Right forelimb (tissue), 1 donor: ENCODE results near the gene SMOC2.

Source experiments
- DNase-seq: peaks from one replicate; pipeline ENCODE4 v3.0.0-alpha.2; 2018

Gene SMOC2

DNA sequence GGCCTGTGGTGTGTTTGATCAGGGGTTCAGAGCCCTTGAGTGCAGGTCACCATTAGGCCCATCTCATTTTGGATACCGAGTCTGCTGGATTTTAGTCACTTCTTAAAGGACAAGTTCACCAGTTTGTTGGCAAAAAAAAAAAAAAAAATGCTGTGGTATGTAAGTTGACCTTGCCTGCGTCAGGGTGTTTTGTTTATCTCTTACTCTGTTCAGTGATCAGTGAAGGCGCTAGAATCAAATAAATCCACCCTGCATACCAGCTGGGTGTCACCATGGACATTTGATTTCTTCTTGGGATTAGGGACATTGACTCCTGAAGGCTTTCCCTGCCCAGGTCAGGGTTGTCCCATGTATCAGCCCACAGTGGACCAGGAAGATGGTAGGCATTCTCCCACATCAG lies 6.7 kb downstream of the SMOC2 start:
- DNase-seq = no peak

GRCh38 chr6:168448243-168448855 lies 7.4 kb downstream of the SMOC2 start:
- no peak for DNase-seq

DNA sequence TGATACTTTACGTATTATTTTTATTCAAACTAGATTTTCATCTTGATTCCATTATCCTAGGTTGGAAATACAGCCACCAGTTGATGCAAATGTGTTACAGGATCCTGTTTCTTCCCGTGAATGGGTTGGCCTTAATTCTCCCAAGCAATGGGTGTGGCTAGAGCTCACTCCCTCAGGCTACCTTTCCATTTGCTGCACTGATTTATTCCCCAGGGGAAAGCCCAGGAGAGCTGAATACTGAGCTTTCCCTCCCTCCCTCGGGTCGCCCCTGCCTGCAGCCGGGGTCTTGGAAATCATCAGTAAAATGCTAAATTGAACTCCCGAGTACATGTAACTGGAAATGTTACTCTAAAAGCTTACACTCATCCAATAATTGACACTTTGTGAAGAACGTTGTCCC lies 9.9 kb downstream of the SMOC2 start:
- no peak for DNase-seq

GRCh38 chr6:168451805-168452517 lies 11.0 kb downstream of the SMOC2 start:
- DNase-seq = no peak

GRCh38 chr6:168452685-168453377 lies 11.8 kb downstream of the SMOC2 start:
- DNase-seq = peak; percentile 52

- no peak for DNase-seq
Measured at GRCh38 chr6:168455847-168456530, 15.0 kb downstream of the SMOC2 start.

DNA sequence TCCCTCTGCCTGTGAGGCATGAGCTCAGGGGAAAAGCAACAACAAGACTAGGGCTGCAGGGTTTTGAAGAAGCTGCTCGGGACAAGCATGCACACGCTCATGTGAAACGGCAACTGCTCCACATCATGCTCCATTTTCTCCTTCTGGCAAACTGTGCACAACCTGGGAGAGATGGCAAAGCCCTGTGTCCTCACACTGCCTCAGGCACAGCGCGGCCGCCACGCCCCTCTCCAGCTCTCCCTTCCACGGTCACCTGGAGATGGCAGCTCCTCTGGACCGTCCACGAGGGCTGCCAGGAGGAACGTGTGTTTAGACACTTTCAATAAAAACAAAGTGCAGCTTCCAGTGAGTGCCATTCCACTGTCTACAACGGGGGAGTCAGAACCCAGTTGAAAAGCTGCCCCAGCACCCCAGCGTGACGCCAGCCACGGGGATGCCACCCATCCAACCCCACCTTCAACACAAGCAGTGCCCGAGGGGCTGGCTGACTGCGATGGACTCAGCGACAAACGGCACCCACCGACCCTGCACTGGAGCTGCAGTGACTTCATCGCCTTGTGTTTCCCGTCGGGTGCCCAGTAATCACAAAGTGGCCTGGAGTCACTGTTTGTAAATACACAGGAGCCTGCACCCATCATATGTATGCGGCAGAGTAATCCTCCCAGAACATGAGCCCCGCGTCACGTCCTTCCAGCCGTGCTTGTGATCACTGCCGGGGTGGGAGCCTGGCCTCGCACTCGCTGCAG lies 16.1 kb downstream of the SMOC2 start:
- no peak for DNase-seq

- DNase-seq = no peak
Measured at GRCh38 chr6:168457653-168457934, 16.6 kb downstream of the SMOC2 start.

DNA sequence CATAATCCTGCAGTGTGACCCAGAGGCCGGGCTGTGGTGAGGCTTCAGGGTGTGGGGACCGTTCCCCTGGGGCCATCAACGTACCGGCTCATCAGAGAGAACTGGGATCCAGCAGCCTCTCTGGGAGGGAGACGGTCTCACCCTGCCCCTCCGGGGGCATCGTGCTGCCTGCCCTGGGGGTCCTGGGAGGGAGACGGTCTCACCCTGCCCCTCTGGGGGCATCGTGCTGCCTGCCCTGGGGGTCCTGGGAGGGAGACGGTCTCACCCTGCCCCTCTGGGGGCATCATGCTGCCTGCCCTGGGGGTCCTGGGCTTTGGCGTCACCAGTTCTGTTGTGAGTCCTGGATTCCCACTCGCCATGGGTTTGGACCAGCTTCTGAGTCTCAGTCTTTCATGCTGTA lies 17.1 kb downstream of the SMOC2 start:
- no peak for DNase-seq

GRCh38 chr6:168459572-168459971 lies 18.6 kb downstream of the SMOC2 start:
- DNase-seq = no peak

GRCh38 chr6:168462289-168462853 lies 21.4 kb downstream of the SMOC2 start:
- no peak for DNase-seq

DNA sequence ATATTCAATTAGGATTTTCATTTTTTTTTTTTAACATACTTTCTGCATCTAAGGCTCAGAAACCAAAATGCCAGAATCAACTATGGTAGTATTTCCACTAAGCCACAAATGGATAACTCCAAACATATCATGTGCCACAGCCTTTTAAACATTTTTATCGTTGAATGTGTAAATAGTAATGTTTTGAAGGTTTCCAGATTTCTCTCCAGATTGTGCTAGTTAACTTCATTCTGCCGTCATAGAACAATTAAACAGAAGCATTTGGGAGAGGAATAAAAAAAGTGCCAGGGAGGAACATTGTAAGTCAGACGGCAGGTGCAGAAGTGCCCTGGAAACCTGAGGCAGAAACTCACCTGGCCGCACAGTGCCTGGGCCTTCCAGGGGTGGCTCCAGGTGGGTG lies 23.6 kb downstream of the SMOC2 start:
- DNase-seq = no peak

- no peak for DNase-seq
Measured at GRCh38 chr6:168468045-168468444, 27.1 kb downstream of the SMOC2 start.

DNA sequence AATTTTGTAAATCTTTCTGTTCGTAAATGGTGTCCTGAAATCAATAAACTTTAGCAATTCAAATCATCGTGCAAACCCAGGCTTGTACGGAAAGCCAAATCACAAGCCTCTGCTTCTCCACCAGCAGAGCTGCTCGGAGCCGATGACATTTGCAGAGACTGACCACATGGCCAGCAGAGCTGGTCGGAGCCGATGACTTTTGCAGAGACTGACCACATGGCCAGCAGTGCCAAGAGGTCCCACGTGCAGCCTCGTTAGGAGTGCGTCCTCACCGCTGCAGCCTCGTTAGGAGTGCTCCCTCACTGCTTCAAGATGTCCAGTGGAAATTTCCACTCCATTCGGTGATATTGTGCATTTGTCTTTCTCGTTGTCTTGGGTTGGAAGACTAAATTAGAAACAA lies 28.5 kb downstream of the SMOC2 start:
- DNase-seq = no peak

- DNase-seq = no peak
Measured at GRCh38 chr6:168469926-168470325, 28.9 kb downstream of the SMOC2 start.

DNA sequence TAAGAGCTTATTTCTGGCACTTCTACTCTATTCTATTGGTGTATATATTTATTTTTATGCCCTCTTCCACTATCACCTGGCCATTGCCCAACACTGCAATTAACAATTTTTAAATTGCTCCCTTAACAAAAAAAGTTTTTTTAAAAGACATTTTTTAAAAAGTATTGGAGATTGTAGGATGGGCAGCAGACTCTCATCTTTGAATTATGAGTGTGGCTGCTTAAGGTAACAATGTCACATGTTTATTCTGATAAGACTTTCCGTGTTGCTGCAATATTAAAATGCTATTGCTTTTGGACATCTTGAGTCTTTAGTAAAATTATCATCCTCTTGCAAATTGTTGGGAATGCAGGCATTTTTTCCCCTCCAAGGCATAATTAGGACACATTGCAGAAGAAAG lies 31.4 kb downstream of the SMOC2 start:
- DNase-seq = no peak

DNA sequence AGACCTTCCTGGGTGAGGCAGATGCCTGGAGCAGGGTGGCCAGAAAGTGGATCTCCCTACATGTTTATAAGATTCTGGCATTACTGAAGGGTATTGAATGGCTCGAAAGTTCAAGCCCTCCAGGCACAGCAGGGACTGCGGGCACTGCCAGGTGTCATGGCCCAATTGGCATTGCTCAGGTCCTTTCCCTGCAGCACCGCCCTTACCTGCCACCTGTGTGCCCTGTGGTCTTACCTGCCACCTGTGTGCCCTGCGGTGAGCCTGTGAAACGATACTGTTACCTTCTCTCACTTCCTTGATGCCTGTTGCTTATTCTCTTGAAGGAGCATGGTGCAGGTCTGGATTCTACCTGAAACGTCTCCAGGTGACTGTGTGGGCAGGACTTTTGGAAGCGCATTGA lies 32.2 kb downstream of the SMOC2 start:
- DNase-seq = no peak

DNA sequence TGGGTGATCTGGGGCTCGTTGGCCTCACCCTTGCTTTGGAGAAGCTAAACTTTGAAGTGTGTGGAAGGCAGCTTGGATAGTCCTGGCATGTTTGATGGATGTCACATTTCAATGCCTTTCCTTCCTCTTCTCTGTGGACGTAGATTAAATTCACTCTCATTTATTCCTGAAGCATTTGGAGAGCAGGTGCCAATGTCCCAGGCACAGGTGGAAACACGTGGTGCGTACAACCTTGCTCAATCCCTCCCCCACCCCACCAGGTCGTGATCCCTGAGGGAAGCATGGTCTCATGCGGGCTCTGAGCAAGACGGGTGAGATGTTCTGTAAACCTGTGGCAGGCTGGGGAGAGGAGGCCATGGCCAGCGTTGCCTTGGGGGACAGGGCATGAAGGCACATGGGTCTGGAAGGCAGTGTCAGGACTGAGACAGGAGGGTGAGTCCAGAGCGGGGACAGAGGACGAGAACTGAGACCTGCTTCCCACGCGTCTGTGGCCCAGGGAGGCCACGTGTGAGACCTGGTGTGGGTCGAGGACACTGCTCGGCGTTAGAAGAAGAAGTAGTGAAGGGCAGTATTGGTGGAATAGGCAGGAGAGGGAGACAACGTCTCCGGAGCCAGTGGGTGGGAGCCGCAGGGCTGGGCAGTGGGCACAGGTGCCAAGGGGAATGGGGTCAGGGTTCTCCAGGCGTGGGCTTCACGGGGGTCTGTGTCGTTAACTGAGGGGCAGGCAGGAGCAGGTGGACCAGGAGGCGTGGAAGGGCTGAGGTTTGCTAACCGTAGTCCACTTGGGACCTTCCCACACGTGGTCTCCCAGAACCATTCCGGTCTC lies 34.4 kb downstream of the SMOC2 start:
- no peak for DNase-seq

- DNase-seq = no peak
Measured at GRCh38 chr6:168479421-168479820, 38.4 kb downstream of the SMOC2 start.

GRCh38 chr6:168480481-168480880 lies 39.5 kb downstream of the SMOC2 start:
- DNase-seq = no peak

GRCh38 chr6:168485818-168486217 lies 44.8 kb downstream of the SMOC2 start:
- DNase-seq = no peak

- no peak for DNase-seq
Measured at GRCh38 chr6:168490757-168491156, 49.8 kb downstream of the SMOC2 start.
